ENCODE results near the gene EPS8. TPM values are rescaled to one million over a fixed set of nuclear protein-coding genes. Genes with fewer than 3 reads are reported as not detected.

EPS8 gene
- total RNA-seq, 1 donor from 2014 or later = 72.8 TPM

GRCh38 chr12:15777355-15778012 is 11.7 kb downstream of the EPS8 start:
- Histone ChIP-seq H3K9me3 (no peaks in the 10 kb centered on the region), H3K27ac (no peak overlapping the region), H3K36me3 (no peaks in the 10 kb centered on the region), H3K4me3 (no peak overlapping the region), H3K4me1 (peaks cover 7% of the 10 kb centered on the region), H3K27me3 (ENCODE audit: low read depth) (no peaks in the 10 kb centered on the region)
- TF ChIP-seq CTCF (IDR thresholded peaks at IDR 0.05) = no peak
- ATAC-seq (no peak), DNase-seq (no peak)
- intact Hi-C loops (cut with DNase I) = no loop called here

GRCh38 chr12:15776532-15776931 is 12.7 kb downstream of the EPS8 start:
- H3K4me1 ChIP-seq = peaks cover 7% of the 10 kb centered on the region
- no peaks in the 10 kb centered on the region for H3K27me3 ChIP-seq (ENCODE audit: low read depth)
- DNase-seq (no peak), ATAC-seq (no peak)
- intact Hi-C loops (cut with DNase I) = no loop called here
- no peak overlapping the region for H3K27ac ChIP-seq
- H3K4me3 ChIP-seq = no peak overlapping the region
- no peak for TF ChIP-seq CTCF (IDR thresholded peaks at IDR 0.05)
- H3K36me3 ChIP-seq = no peaks in the 10 kb centered on the region
- no peaks in the 10 kb centered on the region for H3K9me3 ChIP-seq

GRCh38 chr12:15774819-15775218 is 14.4 kb downstream of the EPS8 start:
- Histone ChIP-seq H3K9me3 (no peaks in the 10 kb centered on the region), H3K36me3 (no peaks in the 10 kb centered on the region), H3K27me3 (ENCODE audit: low read depth) (no peaks in the 10 kb centered on the region), H3K4me3 (no peak overlapping the region), H3K27ac (no peak overlapping the region), H3K4me1 (no peaks in the 10 kb centered on the region)
- no peak for TF ChIP-seq CTCF (IDR thresholded peaks at IDR 0.05)
- no peak for ATAC-seq
- DNase-seq = no peak
- intact Hi-C loops (cut with DNase I) = no loop called here

- Histone ChIP-seq H3K9me3 (no peaks in the 10 kb centered on the region), H3K36me3 (no peaks in the 10 kb centered on the region), H3K27ac (no peak overlapping the region), H3K27me3 (ENCODE audit: low read depth) (no peaks in the 10 kb centered on the region), H3K4me1 (no peaks in the 10 kb centered on the region), H3K4me3 (no peak overlapping the region)
- intact Hi-C loops (cut with DNase I) = no loop called here
- TF ChIP-seq CTCF (IDR thresholded peaks at IDR 0.05) = peak; percentile 56
- no peak for DNase-seq
- no peak for ATAC-seq
Measured at GRCh38 chr12:15772405-15773018, 16.7 kb downstream of the EPS8 start.

GRCh38 chr12:15770581-15770980 is 18.6 kb downstream of the EPS8 start:
- Histone ChIP-seq H3K4me1 (no peaks in the 10 kb centered on the region), H3K36me3 (no peaks in the 10 kb centered on the region), H3K4me3 (no peak overlapping the region), H3K9me3 (no peaks in the 10 kb centered on the region), H3K27me3 (ENCODE audit: low read depth) (no peaks in the 10 kb centered on the region), H3K27ac (no peak overlapping the region)
- ATAC-seq (no peak), DNase-seq (no peak)
- intact Hi-C loops (cut with DNase I) = no loop called here
- TF ChIP-seq CTCF (IDR thresholded peaks at IDR 0.05) = no peak

Data from lower lobe of right lung (tissue), 2 donors.